DND-41 (cell line): ENCODE results near the gene MRPS27.

ENCODE experiments used
- ATAC-seq: fragments of 200-7000 bp; cut with Tn5 transposase; 3 replicates; pipeline ENCODE4 v1.9.1; 2021; ENCODE audit warnings: low read depth; ENCODE audit not compliant: insufficient read depth
- DNase-seq: peaks from one replicate; pipeline ENCODE4 v3.0.0-alpha.2; 2020
- H2AFZ ChIP-seq: 2 replicates; pipeline ENCODE4 v1.6.0; 2012; ENCODE audit warnings: low read depth, low read length
- H3K27ac ChIP-seq: 2 replicates; pipeline ENCODE4 v1.5.1; 2012; ENCODE audit warnings: low read length, inconsistent platforms
- H3K27me3 ChIP-seq: fragments of 200-600 bp; sonication (generic); 2 replicates; pipeline ENCODE4 v1.6.0; 2012; ENCODE audit warnings: low read length, mild to moderate bottlenecking, inconsistent platforms; ENCODE audit not compliant: insufficient read depth, poor library complexity
- H3K36me3 ChIP-seq: 2 replicates; pipeline ENCODE4 v1.5.1; 2012; ENCODE audit warnings: low read length, inconsistent platforms; ENCODE audit not compliant: insufficient read depth
- H3K4me1 ChIP-seq: 2 replicates; pipeline ENCODE4 v1.5.1; 2012; ENCODE audit warnings: mild to moderate bottlenecking, low read length; ENCODE audit not compliant: insufficient read depth
- H3K4me2 ChIP-seq: 2 replicates; pipeline ENCODE4 v1.6.0; 2012; ENCODE audit warnings: mild to moderate bottlenecking, moderate library complexity, low read length, inconsistent platforms; ENCODE audit not compliant: insufficient read depth
- H3K4me3 ChIP-seq, 2 experiments: fragments of 200-600 bp in 1 of 2; shearing (Covaris generic) in 1 of 2; 2 replicates each; pipeline ENCODE4 v1.5.1; 2012 to 2016; ENCODE audit warnings: inconsistent platforms in 2 of 2, low read length in 2 of 2, mild to moderate bottlenecking in 2 of 2, low read depth in 1 of 2, moderate library complexity in 1 of 2
- H3K79me2 ChIP-seq: 2 replicates; pipeline ENCODE4 v1.6.0; 2012; ENCODE audit warnings: low read length, inconsistent platforms; ENCODE audit not compliant: insufficient read depth
- H3K9ac ChIP-seq: 2 replicates; pipeline ENCODE4 v1.6.0; 2012; ENCODE audit warnings: low read depth, mild to moderate bottlenecking, inconsistent platforms, low read length, moderate library complexity
- H3K9me3 ChIP-seq: 2 replicates; pipeline ENCODE4 v1.5.1; 2012; ENCODE audit warnings: low read length, moderate library complexity, mild to moderate bottlenecking, inconsistent platforms; ENCODE audit not compliant: insufficient read depth, severe bottlenecking
- H4K20me1 ChIP-seq: 2 replicates; pipeline ENCODE4 v1.6.0; 2012; ENCODE audit warnings: low read length; ENCODE audit not compliant: insufficient read depth
- CTCF ChIP-seq: IDR thresholded peaks from 2 replicates; pipeline ENCODE4 v1.5.1; 2012; ENCODE audit warnings: borderline replicate concordance, low read length, moderate library complexity, mild to moderate bottlenecking; ENCODE audit not compliant: poor library complexity, severe bottlenecking; ENCODE audit errors: extremely low read depth
- EZH2 ChIP-seq: IDR thresholded peaks from 3 replicates; pipeline ENCODE4 v1.6.1; 2012; ENCODE audit warnings: borderline replicate concordance, low read depth, mild to moderate bottlenecking, moderate library complexity, low read length, inconsistent platforms; ENCODE audit not compliant: severe bottlenecking

Gene MRPS27

GRCh38 chr5:72224946-72225463, 95.0 kb downstream of the MRPS27 start:
- no peak overlapping the region for H2AFZ ChIP-seq

GRCh38 chr5:72223371-72223770, 96.7 kb downstream of the MRPS27 start:
- DNase-seq (no peak), ATAC-seq (no peak)
- H3K4me1 ChIP-seq: no peaks in the 10 kb centered on the region

More at GRCh38 chr5:72224946-72225463, 95.0 kb downstream of the MRPS27 start:
- Histone ChIP-seq H3K79me2 (no peaks in the 10 kb centered on the region), H3K27me3 (no peaks in the 10 kb centered on the region), H3K9me3 (no peaks in the 10 kb centered on the region), H3K4me1 (no peaks in the 10 kb centered on the region), H3K9ac (no peak overlapping the region), H3K27ac (no peak overlapping the region), H4K20me1 (peaks cover 27% of the 10 kb centered on the region), H3K36me3 (peaks cover 89% of the 10 kb centered on the region), H3K4me2 (no peak overlapping the region), H3K4me3 (no peak overlapping the region)
- no peak for DNase-seq
- TF ChIP-seq CTCF (no peak), EZH2 (no peak)
- ATAC-seq: no peak

GRCh38 chr5:72222521-72222920, 97.5 kb downstream of the MRPS27 start:
- no peak overlapping the region for H3K4me2 ChIP-seq
- DNase-seq (no peak), ATAC-seq (no peak)
- H2AFZ ChIP-seq: no peak overlapping the region
- peaks cover 14% of the 10 kb centered on the region for H4K20me1 ChIP-seq
- H3K79me2 ChIP-seq: no peaks in the 10 kb centered on the region
- no peak overlapping the region for H3K27ac ChIP-seq
- TF ChIP-seq CTCF: no peak
- TF ChIP-seq EZH2: no peak
- no peak overlapping the region for H3K9ac ChIP-seq
- H3K4me3 ChIP-seq: no peak overlapping the region
- no peaks in the 10 kb centered on the region for H3K4me1 ChIP-seq
- no peaks in the 10 kb centered on the region for H3K27me3 ChIP-seq
- H3K9me3 ChIP-seq: no peaks in the 10 kb centered on the region
- peaks cover 97% of the 10 kb centered on the region for H3K36me3 ChIP-seq

More at GRCh38 chr5:72223371-72223770, 96.7 kb downstream of the MRPS27 start:
- H3K27ac ChIP-seq: no peak overlapping the region
- no peaks in the 10 kb centered on the region for H3K79me2 ChIP-seq
- no peak for TF ChIP-seq EZH2
- H3K36me3 ChIP-seq: peaks cover 93% of the 10 kb centered on the region
- H4K20me1 ChIP-seq: peaks cover 14% of the 10 kb centered on the region
- no peaks in the 10 kb centered on the region for H3K27me3 ChIP-seq
- H3K4me3 ChIP-seq: no peak overlapping the region
- H3K9me3 ChIP-seq: no peaks in the 10 kb centered on the region
- no peak overlapping the region for H2AFZ ChIP-seq
- H3K9ac ChIP-seq: no peak overlapping the region
- no peak overlapping the region for H3K4me2 ChIP-seq

- no peak overlapping the region for H3K4me3 ChIP-seq
- H4K20me1 ChIP-seq: peaks cover 9% of the 10 kb centered on the region
- H3K4me2 ChIP-seq: no peak overlapping the region
- ATAC-seq (no peak), DNase-seq (no peak)
- no peak overlapping the region for H2AFZ ChIP-seq
- H3K4me1 ChIP-seq: no peaks in the 10 kb centered on the region
- peaks cover 97% of the 10 kb centered on the region for H3K36me3 ChIP-seq
- H3K27me3 ChIP-seq: no peaks in the 10 kb centered on the region
- H3K9ac ChIP-seq: no peak overlapping the region
- H3K9me3 ChIP-seq: no peaks in the 10 kb centered on the region
- TF ChIP-seq EZH2 (no peak), CTCF (no peak)
- no peaks in the 10 kb centered on the region for H3K79me2 ChIP-seq
- no peak overlapping the region for H3K27ac ChIP-seq
Observed at GRCh38 chr5:72221541-72221940, 98.5 kb downstream of the MRPS27 start.
